Peyer's patch (tissue), 4 donors: ENCODE results near the gene CCDC74A. TPM values are rescaled to one million over a fixed set of nuclear protein-coding genes. Genes with fewer than 3 reads are reported as not detected.
"Not testable (repeated sequence)": the region's sequence is repeated elsewhere in the genome, so short reads cannot be mapped to it uniquely, and the experiment has no call there.

Experiments used
- DNase-seq, 3 donors: peaks; one replicate each; pipeline ENCODE4 v3.0.0-alpha.2; 2017 to 2019
- H3K27ac ChIP-seq, 4 donors: fragments of 200-600 bp; sonication (generic); one replicate each; pipeline ENCODE4 v1.5.1; 2016 to 2019
- H3K27me3 ChIP-seq, 2 donors: fragments of 200-600 bp; sonication (generic); one replicate each; pipeline ENCODE4 v1.5.1; 2019
- H3K36me3 ChIP-seq, 3 donors: fragments of 200-600 bp; sonication (generic); one replicate each; pipeline ENCODE4 v1.5.1; 2016 to 2019
- H3K4me1 ChIP-seq, 4 donors: fragments of 200-600 bp; sonication (generic); one replicate each; pipeline ENCODE4 v1.5.1; 2016 to 2019
- H3K4me3 ChIP-seq, 4 donors: fragments of 200-600 bp; sonication (generic); 1 replicate in 3 of 4; 2 replicates in 1 of 4; pipeline ENCODE4 v1.5.1; 2016 to 2019; ENCODE audit warnings: mild to moderate bottlenecking in 1 of 4
- H3K9me3 ChIP-seq, 4 donors: fragments of 200-600 bp; sonication (generic); one replicate each; pipeline ENCODE4 v1.5.1; 2016 to 2019; ENCODE audit warnings: mild to moderate bottlenecking in 1 of 4
- total RNA-seq, 4 donors: library from RNA; depleted of rRNA; stranded (reverse); fragments of >200 nt; gene quantifications; one replicate each; pipeline ENCODE4 v1.1.0, GENCODE V29; 2016

The CCDC74A gene
- 1 to 10 TPM in 1 of 4 donors, not detected in 3; 1.6 TPM for total RNA-seq

DNA sequence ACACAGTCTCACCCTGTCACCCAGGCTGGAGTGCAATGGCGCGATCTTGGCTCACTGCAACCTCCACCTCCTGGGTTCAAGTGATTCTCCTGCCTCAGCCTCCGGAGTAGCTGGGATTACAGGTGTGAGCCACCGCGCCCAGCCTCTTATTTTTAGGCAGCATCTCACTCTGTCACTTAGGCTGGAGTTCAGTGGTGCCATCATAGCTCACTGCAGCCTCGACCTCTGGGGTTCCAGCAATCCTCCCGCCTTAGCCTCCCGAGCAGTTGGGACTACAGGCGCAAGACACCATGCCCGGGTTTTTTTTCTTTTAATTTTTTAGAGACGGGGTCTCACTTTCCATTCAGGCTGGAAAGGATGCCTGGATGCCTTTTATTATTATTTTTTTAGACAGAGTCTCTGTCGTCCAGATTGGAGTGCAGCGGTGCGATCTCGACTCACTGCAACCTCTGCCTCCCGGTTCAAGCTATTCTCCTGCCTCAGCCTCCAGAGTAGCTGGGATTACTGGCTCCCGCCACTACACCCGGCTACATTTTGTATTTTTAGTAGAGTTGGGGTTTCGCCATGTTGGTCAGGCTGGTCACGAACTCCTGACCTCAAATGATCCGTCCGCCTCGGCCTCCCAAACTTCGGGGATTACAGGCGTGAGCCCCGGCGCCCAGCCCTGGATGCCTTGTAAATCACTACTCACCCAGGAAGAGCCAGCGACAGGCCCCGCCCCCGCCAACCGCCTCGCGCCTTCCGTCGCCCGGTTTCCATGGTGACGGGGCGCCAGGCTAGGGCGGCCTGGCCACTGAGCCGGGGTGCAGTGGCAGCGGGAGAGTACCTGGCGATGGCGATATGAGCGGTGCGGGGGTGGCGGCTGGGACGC lies at the start of gene CCDC74A:
TSS of gene CCDC74A (plus strand) at position 758 of the 871 bp plus-strand sequence. CDS start at position 841, 83 bp downstream.
- peak within 1 kb of the TSS; percentile 25 to 49 (median 40) for H3K4me3 ChIP-seq
- not testable (repeated sequence) for H3K36me3 ChIP-seq, H3K4me1 ChIP-seq, H3K9me3 ChIP-seq, H3K27ac ChIP-seq, H3K27me3 ChIP-seq
- DNase-seq = peak; percentile 67 to 92 (median 77)

- H3K4me1 ChIP-seq, H3K9me3 ChIP-seq, H3K27me3 ChIP-seq, H3K27ac ChIP-seq, DNase-seq, H3K36me3 ChIP-seq, H3K4me3 ChIP-seq: not testable (repeated sequence)
These were observed 49.4 kb upstream of the CCDC74A start for GRCh38 chr2:131478074-131478849.

DNA sequence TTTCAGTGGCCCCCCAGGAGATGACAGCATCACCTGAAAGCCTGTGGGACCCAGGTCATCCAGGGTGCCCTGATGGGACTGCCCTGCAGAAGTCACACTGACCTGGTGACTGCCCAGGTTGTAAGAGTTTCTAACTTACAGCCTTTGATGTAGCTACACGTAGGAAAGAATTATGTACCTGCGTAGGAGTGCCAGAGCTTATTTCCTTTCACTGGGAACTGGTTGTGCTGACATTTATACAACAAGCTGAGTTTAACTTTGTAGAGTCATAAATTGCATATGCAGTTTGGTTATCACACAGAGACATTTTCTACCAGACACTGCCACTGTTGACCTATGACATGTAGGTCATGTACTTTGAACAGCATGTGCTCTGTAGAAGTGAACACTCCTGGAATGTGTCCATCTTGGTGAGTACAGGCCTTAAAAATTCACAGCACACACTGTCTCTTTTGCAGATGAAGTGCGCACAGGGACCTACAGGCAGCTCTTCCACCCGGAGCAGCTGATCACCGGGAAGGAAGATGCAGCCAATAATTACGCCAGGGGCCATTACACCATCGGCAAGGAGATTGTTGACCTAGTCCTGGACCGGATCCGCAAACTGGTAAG lies 48.7 kb upstream of the CCDC74A start:
- H3K36me3 ChIP-seq, H3K27me3 ChIP-seq, H3K27ac ChIP-seq, H3K4me3 ChIP-seq, DNase-seq, H3K9me3 ChIP-seq, H3K4me1 ChIP-seq: not testable (repeated sequence)

GRCh38 chr2:131480351-131480750 lies 47.3 kb upstream of the CCDC74A start:
- H3K4me1 ChIP-seq, H3K27ac ChIP-seq, H3K27me3 ChIP-seq, H3K4me3 ChIP-seq, DNase-seq, H3K9me3 ChIP-seq, H3K36me3 ChIP-seq: not testable (repeated sequence)

DNA sequence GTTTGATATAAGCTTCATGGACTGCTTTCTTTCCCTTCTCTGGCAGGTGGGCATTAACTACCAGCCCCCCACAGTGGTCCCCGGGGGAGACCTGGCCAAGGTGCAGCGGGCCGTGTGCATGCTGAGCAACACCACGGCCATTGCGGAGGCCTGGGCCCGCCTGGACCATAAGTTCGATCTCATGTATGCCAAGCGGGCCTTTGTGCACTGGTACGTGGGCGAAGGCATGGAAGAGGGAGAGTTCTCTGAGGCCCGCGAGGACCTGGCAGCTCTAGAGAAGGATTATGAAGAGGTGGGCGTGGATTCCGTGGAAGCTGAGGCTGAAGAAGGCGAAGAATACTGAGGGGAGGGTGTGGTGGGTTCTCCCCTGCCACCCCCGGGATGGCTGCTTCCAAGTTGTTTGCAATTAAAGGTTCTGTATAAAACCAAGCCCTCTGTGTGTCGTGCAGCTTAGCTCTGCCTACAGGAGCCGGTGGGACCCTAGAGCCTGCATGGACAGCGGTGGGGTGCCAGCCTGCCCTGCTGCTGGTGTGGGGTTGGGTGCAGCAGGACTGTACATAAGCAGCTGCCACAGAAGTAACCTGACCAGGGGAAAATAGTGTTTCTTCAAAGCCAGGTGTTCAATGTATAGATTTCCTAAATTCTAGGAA lies 45.1 kb upstream of the CCDC74A start:
- not testable (repeated sequence) for DNase-seq, H3K36me3 ChIP-seq, H3K27ac ChIP-seq, H3K4me3 ChIP-seq, H3K27me3 ChIP-seq, H3K4me1 ChIP-seq, H3K9me3 ChIP-seq

GRCh38 chr2:131483981-131484820 lies 43.5 kb upstream of the CCDC74A start:
- DNase-seq, H3K4me3 ChIP-seq, H3K36me3 ChIP-seq, H3K9me3 ChIP-seq, H3K27ac ChIP-seq, H3K27me3 ChIP-seq, H3K4me1 ChIP-seq: not testable (repeated sequence)

DNA sequence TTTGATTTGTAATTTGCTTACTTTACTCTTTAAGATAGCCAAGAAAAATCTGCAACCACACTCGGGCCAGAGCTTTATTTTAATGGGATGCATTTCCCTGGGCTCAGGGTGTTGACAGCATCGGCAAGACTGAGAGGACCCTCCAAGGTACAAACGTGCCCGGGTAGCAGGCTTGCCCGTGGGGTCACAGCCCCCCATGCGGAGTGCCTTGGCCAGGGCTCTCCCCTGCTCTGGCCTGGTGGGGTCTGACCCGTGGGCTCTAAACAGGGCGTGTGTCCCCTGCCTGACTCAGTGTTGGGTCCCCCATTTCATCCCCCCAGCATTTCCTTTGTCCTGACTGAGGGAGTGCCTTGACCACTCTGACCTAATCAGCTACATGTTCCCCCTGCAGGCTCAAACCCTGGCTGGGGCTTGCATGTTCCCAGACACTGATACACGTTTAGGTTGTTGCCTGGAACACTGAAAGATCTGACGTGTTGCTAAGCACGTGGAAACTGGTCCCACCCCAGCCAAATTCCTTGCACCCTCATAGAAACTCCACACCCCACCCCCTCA lies 42.7 kb upstream of the CCDC74A start:
- H3K27me3 ChIP-seq, H3K4me1 ChIP-seq, DNase-seq: not testable (repeated sequence)

DNA sequence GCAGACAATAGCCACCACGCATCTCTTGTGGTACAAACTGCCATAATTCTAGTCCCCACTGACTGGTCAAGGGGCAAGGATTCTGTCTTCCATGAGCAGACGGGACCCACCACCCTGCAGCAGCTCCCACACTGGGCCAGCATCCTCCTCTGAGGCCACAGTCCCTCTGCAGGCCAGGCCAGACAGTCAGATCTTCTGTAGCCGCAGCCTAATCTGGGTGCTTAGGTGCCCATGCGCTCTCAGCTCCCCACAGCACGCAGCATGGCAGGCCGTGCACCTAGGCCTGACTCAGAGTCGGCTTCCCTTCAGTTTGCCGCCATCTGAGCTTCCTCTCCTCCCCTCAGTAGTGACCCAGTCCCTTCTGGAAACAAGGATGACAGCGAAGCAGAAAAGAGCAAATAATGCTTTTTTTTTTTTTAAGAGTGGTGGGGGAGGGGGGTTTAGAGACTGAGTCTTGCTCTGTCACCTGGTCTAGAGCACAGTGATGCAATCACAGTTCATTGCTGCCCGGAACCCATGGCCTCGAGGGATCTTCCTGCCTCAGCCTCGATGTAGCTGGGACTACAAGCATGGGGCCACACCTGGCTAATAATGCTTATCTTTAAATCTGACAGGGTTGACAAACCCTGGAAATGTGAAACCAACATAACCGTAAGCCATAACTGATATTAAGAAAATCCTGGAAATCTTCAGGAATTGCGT lies 41.3 kb upstream of the CCDC74A start:
- not testable (repeated sequence) for H3K36me3 ChIP-seq, H3K4me3 ChIP-seq, H3K27ac ChIP-seq, H3K27me3 ChIP-seq, DNase-seq, H3K9me3 ChIP-seq
- H3K4me1 ChIP-seq = peaks cover 0 to 12% (median 3%) of the 10 kb centered on the region in 4 donors

More for the DNA sequence above, 42.7 kb upstream of the CCDC74A start:
- not testable (repeated sequence) for H3K36me3 ChIP-seq, H3K27ac ChIP-seq, H3K4me3 ChIP-seq, H3K9me3 ChIP-seq
